Mesenchymal stem cell (in vitro differentiated cells and primary cell): ENCODE measurements around the gene EVA1C.
A peak's percentile ranks its signal among the peaks of the same experiment; 100 is the strongest.
"Not testable (repeated sequence)": the region's sequence is repeated elsewhere in the genome, so short reads cannot be mapped to it uniquely, and the experiment has no call there.

ENCODE experiments used
- DNase-seq: peaks from one replicate; pipeline ENCODE4 v3.0.0-alpha.2; 2013
- H2AFZ ChIP-seq: one replicate; pipeline ENCODE4 v1.6.1; 2013; ENCODE audit warnings: low read depth, mild to moderate bottlenecking, control low read depth, inconsistent platforms, low read length, moderate library complexity
- H2AK5ac ChIP-seq: 2 replicates; pipeline ENCODE4 v1.6.1; 2013; ENCODE audit warnings: low read length, moderate library complexity, mild to moderate bottlenecking, inconsistent platforms; ENCODE audit not compliant: severe bottlenecking
- H2BK120ac ChIP-seq: one replicate; pipeline ENCODE4 v1.6.1; 2013; ENCODE audit warnings: low read depth, mild to moderate bottlenecking, inconsistent platforms, low read length, moderate library complexity
- H2BK12ac ChIP-seq, 2 experiments: one replicate each; pipeline ENCODE4 v1.6.1; 2013; ENCODE audit warnings: inconsistent platforms in 2 of 2, low read length in 2 of 2, mild to moderate bottlenecking in 2 of 2, moderate library complexity in 2 of 2, control low read depth in 1 of 2
- H2BK15ac ChIP-seq: one replicate; pipeline ENCODE4 v1.6.1; 2013; ENCODE audit warnings: mild to moderate bottlenecking, low read depth, inconsistent platforms; ENCODE audit not compliant: poor library complexity, severe bottlenecking
- H2BK5ac ChIP-seq: 2 replicates; pipeline ENCODE4 v1.6.1; 2013; ENCODE audit warnings: low read depth, mild to moderate bottlenecking, low read length, control low read depth, inconsistent platforms; ENCODE audit not compliant: poor library complexity, severe bottlenecking
- H3K14ac ChIP-seq, 2 experiments: one replicate each; pipeline ENCODE4 v1.6.1; 2013; ENCODE audit warnings: inconsistent platforms in 2 of 2, low read length in 2 of 2, control low read depth in 1 of 2, mild to moderate bottlenecking in 1 of 2, moderate library complexity in 1 of 2
- H3K18ac ChIP-seq, 2 experiments: one replicate each; pipeline ENCODE4 v1.6.1; 2013; ENCODE audit warnings: inconsistent platforms in 2 of 2, low read length in 2 of 2, control low read depth in 1 of 2, low read depth in 1 of 2, mild to moderate bottlenecking in 1 of 2
- H3K23ac ChIP-seq, 2 experiments: one replicate each; pipeline ENCODE4 v1.6.1; 2013; ENCODE audit warnings: inconsistent platforms in 2 of 2, low read length in 2 of 2, mild to moderate bottlenecking in 2 of 2, moderate library complexity in 2 of 2, control low read depth in 1 of 2
- H3K27ac ChIP-seq: 2 replicates; pipeline ENCODE4 v1.5.1; 2013; ENCODE audit warnings: mild to moderate bottlenecking, moderate library complexity, low read length, control low read depth, inconsistent platforms; ENCODE audit not compliant: poor library complexity, severe bottlenecking
- H3K27me3 ChIP-seq, 2 experiments: 2 replicates each; pipeline versions ENCODE4 v1.6.1 to v1.7.0; 2013; ENCODE audit warnings: low read length in 2 of 2, mild to moderate bottlenecking in 2 of 2, moderate library complexity in 2 of 2, control low read depth in 1 of 2, inconsistent platforms in 1 of 2; ENCODE audit not compliant: control insufficient read depth in 1 of 2, insufficient read depth in 1 of 2
- H3K36me3 ChIP-seq, 2 experiments: 2 replicates each; pipeline versions ENCODE4 v1.6.1 to v1.7.0; 2013; ENCODE audit warnings: low read length in 2 of 2, control low read depth in 1 of 2, inconsistent platforms in 1 of 2, low read depth in 1 of 2, mild to moderate bottlenecking in 1 of 2; ENCODE audit not compliant: insufficient read depth in 2 of 2, control insufficient read depth in 1 of 2
- H3K4ac ChIP-seq, 2 experiments: one replicate each; pipeline ENCODE4 v1.6.1; 2013; ENCODE audit warnings: inconsistent platforms in 2 of 2, low read length in 2 of 2, mild to moderate bottlenecking in 2 of 2, moderate library complexity in 2 of 2, control low read depth in 1 of 2, low read depth in 1 of 2
- H3K4me1 ChIP-seq: 2 replicates; pipeline ENCODE4 v1.6.1; 2013; ENCODE audit warnings: low read depth, low read length, control low read depth; ENCODE audit not compliant: control insufficient read depth, insufficient read depth
- H3K4me2 ChIP-seq: 2 replicates; pipeline ENCODE4 v1.6.1; 2013; ENCODE audit warnings: low read length, mild to moderate bottlenecking, inconsistent platforms; ENCODE audit not compliant: poor library complexity, severe bottlenecking
- H3K4me3 ChIP-seq, 2 experiments: 2 replicates each; pipeline versions ENCODE4 v1.5.1 to v1.7.0; 2013; ENCODE audit warnings: low read length in 2 of 2, mild to moderate bottlenecking in 2 of 2, control low read depth in 1 of 2, low read depth in 1 of 2; ENCODE audit not compliant: insufficient read depth in 1 of 2
- H3K79me1 ChIP-seq: replicated peaks from 2 replicates; pipeline ENCODE4 v1.6.1; 2013; ENCODE audit warnings: mild to moderate bottlenecking, control low read depth, low read length, inconsistent platforms; ENCODE audit not compliant: poor library complexity, severe bottlenecking
- H3K9ac ChIP-seq: 2 replicates; pipeline ENCODE4 v1.7.0; 2013; ENCODE audit warnings: mild to moderate bottlenecking, low read length, moderate library complexity
- H3K9me3 ChIP-seq: 2 replicates; pipeline ENCODE4 v1.7.0; 2013; ENCODE audit warnings: mild to moderate bottlenecking, low read length; ENCODE audit not compliant: control insufficient read depth
- H4K8ac ChIP-seq: one replicate; pipeline ENCODE4 v1.6.1; 2013; ENCODE audit warnings: inconsistent platforms, mild to moderate bottlenecking, low read length, moderate library complexity
- H4K91ac ChIP-seq: one replicate; pipeline ENCODE4 v1.6.1; 2013; ENCODE audit warnings: mild to moderate bottlenecking, low read length, inconsistent platforms
- WGBS: methylation state at CpG from one replicate; pipeline ENCODE4 v1.1.7; 2013; ENCODE audit warnings: mixed read lengths; 5-methylcytosine and 5-hydroxymethylcytosine counted together

The EVA1C gene

DNA sequence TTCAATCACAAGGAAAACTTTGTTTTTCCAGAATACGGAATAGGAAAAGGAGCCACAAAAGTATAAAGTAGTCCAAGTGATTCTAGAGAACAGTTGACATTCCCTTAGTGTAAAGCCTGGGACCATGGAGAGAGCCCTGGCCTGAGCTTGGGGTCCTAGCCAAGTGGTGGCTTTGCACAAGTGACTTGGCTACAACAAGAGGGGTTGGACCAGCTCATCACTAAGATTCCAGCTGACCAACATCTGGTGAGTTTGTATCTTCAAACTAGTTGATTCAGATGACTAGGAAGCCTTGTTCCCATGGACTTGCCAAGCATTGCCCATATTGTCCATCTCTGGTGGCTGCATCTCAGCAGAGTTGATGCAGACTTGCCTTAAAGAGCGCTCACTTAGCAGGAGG is 96.5 kb downstream of the EVA1C start:
- H2AK5ac ChIP-seq, H4K8ac ChIP-seq, H2BK12ac ChIP-seq, H2BK120ac ChIP-seq, H3K9ac ChIP-seq, H3K4me2 ChIP-seq, H2BK5ac ChIP-seq, H3K27me3 ChIP-seq, H3K14ac ChIP-seq, H3K18ac ChIP-seq, DNase-seq, H3K9me3 ChIP-seq, H2AFZ ChIP-seq, H3K23ac ChIP-seq, H2BK15ac ChIP-seq, H3K4ac ChIP-seq, H3K79me1 ChIP-seq, H3K27ac ChIP-seq, H3K4me1 ChIP-seq, H3K4me3 ChIP-seq, H4K91ac ChIP-seq: not testable (repeated sequence)
- peaks cover 0 to 53% of the 10 kb centered on the region in 2 experiments for H3K36me3 ChIP-seq
- 100% methylated on average over 2 of the region's 2 CpGs for WGBS

DNA sequence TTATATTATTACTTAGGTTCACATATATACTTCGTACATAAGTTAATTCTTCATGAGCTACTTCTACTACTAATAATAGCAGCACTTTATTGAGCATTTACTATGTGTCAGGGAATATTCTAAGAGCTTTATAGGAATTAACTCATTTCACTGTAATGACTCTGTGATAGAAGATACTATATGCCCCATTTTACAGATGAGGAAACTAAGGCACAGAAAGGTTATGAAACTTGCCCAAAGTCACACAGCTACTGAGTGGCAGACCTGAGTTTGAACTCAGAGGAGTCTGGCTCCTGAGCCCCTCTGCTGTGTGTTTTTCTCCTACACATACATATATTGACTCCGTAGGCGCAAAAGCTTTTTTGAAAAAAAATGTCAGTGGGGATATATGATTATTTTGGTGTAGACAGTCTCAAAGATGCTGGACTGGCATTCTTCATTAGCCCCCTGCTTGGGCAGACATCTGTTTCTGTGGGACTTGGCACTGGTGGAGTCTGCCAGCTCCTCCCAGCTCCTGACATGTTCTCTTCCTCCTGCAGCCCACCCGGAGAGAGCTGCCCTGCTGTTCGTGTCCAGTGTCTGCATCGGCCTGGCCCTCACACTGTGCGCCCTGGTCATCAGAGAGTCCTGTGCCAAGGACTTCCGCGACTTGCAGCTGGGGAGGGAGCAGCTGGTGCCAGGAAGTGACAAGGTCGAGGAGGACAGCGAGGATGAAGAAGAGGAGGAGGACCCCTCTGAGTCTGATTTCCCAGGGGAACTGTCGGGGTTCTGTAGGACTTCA is 102.0 kb downstream of the EVA1C start:
- Histone ChIP-seq H3K9me3 (peaks cover 5% of the 10 kb centered on the region), H4K91ac (no peak overlapping the region)
- WGBS: 75% methylated on average over 5 of the region's 12 CpGs

GRCh38 chr21:32515874-32516273 is 103.4 kb downstream of the EVA1C start:
- no peak overlapping the region for H3K4ac ChIP-seq
- peaks cover 3% of the 10 kb centered on the region for H3K4me1 ChIP-seq
- no peak overlapping the region for H2BK5ac ChIP-seq
- no peak overlapping the region for H3K4me2 ChIP-seq
- no peak overlapping the region for H2BK120ac ChIP-seq
- peaks cover 0 to 22% of the 10 kb centered on the region in 2 experiments for H3K36me3 ChIP-seq
- no peak overlapping the region for H2BK15ac ChIP-seq
- no peak overlapping the region for H2AFZ ChIP-seq
- H3K4me3 ChIP-seq: no peak overlapping the region
- no peak for DNase-seq
- H2BK12ac ChIP-seq: no peak overlapping the region
- H3K79me1 ChIP-seq: no peaks in the 10 kb centered on the region
- no peak overlapping the region for H4K8ac ChIP-seq
- H3K27me3 ChIP-seq: no peaks in the 10 kb centered on the region
- H3K9ac ChIP-seq: no peak overlapping the region
- H2AK5ac ChIP-seq: no peak overlapping the region
- no peak overlapping the region for H3K14ac ChIP-seq
- no peak overlapping the region for H3K23ac ChIP-seq
- 71% methylated on average over 4 of the region's 5 CpGs for whole genome bisulfite sequencing
- H3K9me3 ChIP-seq: peaks cover 5% of the 10 kb centered on the region
- no peak overlapping the region for H4K91ac ChIP-seq
- H3K18ac ChIP-seq: no peak overlapping the region
- no peak overlapping the region for H3K27ac ChIP-seq

More for the DNA sequence above, 102.0 kb downstream of the EVA1C start:
- Histone ChIP-seq H2AFZ (no peak overlapping the region), H3K4me3 (no peak overlapping the region), H2BK15ac (no peak overlapping the region), H3K36me3 (peaks cover 0 to 27% of the 10 kb centered on the region in 2 experiments), H3K4ac (no peak overlapping the region), H3K23ac (no peak overlapping the region), H2BK5ac (no peak overlapping the region), H2BK120ac (no peak overlapping the region), H3K27me3 (no peaks in the 10 kb centered on the region), H4K8ac (no peak overlapping the region), H3K4me1 (peaks cover 3% of the 10 kb centered on the region), H2BK12ac (no peak overlapping the region), H3K14ac (no peak overlapping the region), H3K27ac (no peak overlapping the region), H3K9ac (no peak overlapping the region), H3K18ac (no peak overlapping the region), H3K79me1 (no peaks in the 10 kb centered on the region), H3K4me2 (no peak overlapping the region), H2AK5ac (no peak overlapping the region)
- no peak for DNase-seq

DNA sequence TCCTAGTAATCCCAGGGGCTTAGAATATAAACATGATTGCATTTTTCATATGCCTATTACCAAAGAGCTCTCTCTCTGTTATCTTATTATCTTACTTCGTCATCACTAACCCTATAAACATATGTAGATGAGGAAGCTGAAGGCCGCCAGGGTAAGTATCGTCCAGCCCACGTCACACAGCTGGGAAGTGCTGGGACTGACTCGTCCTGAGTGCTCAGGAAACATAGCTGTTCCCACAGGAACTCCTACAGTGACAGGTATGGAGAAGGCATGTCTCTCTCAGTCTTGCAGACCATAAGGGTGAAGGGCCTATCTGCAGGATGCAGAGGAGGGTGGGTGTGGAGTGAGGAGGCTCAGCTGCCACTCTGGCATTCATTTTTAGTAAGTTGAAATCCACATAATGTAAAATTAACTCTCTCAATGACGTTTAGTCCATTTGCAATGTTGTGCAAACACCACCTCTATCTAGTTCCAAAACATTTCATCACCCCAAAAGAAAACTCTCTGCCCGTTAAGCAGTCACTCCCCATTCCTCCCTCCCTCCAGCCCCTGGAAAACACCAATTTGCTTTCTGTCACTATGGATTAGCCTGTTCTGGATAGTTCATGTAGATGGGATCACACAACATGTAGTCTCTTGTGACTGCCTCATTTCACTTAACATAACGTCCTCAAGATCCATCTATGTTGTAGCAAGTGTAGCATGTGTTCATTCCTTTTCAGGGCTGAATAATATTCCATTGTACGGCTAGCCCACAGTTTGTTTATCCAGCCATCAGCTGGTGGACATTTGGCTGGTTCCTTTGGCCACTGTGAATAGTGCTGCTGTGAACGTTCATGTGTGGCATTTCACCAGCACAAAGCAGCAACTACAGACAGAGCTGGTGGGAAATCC is 104.5 kb downstream of the EVA1C start:
- Histone ChIP-seq H3K4me3 (no peak overlapping the region), H2BK120ac (no peak overlapping the region), H4K8ac (no peak overlapping the region), H3K14ac (no peak overlapping the region), H3K9me3 (peaks cover 5% of the 10 kb centered on the region), H3K36me3 (peaks cover 0 to 17% of the 10 kb centered on the region in 2 experiments), H3K9ac (peak overlapping the region; percentile 63), H3K4me1 (peaks cover 3% of the 10 kb centered on the region), H2BK12ac (no peak overlapping the region), H2BK15ac (no peak overlapping the region), H4K91ac (no peak overlapping the region), H3K4me2 (no peak overlapping the region), H2AK5ac (no peak overlapping the region), H2BK5ac (no peak overlapping the region), H3K79me1 (no peaks in the 10 kb centered on the region), H3K18ac (no peak overlapping the region), H3K23ac (no peak overlapping the region), H3K27ac (no peak overlapping the region), H3K27me3 (no peaks in the 10 kb centered on the region), H3K4ac (no peak overlapping the region), H2AFZ (no peak overlapping the region)
- DNase-seq: peak; percentile 85
- 46% methylated on average over 10 of the region's 10 CpGs for WGBS
